HCT116 (cell line): ENCODE data around the gene CCS. TPM values are rescaled to one million over a fixed set of nuclear protein-coding genes. Genes with fewer than 3 reads are reported as not detected.

Experiments used
- ATAC-seq: fragments of 200-7000 bp; cut with Tn5 transposase; 2 replicates; pipeline ENCODE4 v1.9.1; 2020; ENCODE audit warnings: mild to moderate bottlenecking, moderate library complexity
- BruUV-seq: library from RNA; stranded (reverse); fragments of 400-500 nt; replicated peaks from 2 replicates; lab custom pipeline; 2021; lab: Mats Ljungman, UMichigan
- CTCF ChIA-PET: fragments of 300-600 bp; sonication (Branson Sonifier 250); formaldehyde crosslinking; loops from one replicate; lab custom pipeline; 2021; ENCODE audit warnings: antibody characterized with exemption; lab: Charles Lee
- POLR2A ChIA-PET: fragments of 300-600, 350-600 bp; sonication (Branson Sonifier 250); formaldehyde crosslinking; loops from one replicate; lab custom pipeline; 2021; ENCODE audit warnings: antibody characterized with exemption; lab: Charles Lee
- RAD21 ChIA-PET, 2 experiments: fragments of 300-600 bp; sonication (Branson Sonifier 250); formaldehyde crosslinking; loops; one replicate each; lab custom pipeline; 2023; ENCODE audit warnings: low total read pairs in 2 of 2; ENCODE audit not compliant: uncharacterized antibody in 2 of 2, unreplicated experiment in 2 of 2, low non-redundant PET in 1 of 2; lab: Charles Lee
- DNase-seq: peaks from one replicate; pipeline ENCODE4 v3.0.0-alpha.2; 2010; ENCODE audit warnings: low read depth, low spot score
- H2AFZ ChIP-seq: fragments of 200-600 bp; shearing (Covaris generic), sonication (generic); 2 replicates; pipeline ENCODE4 v1.6.1; 2017; ENCODE audit warnings: low read depth, mixed run types, mixed read lengths, antibody characterized with exemption, low read length; ENCODE audit not compliant: poor library complexity, severe bottlenecking
- H3K27ac ChIP-seq: 2 replicates; pipeline ENCODE4 v1.5.1; 2012; ENCODE audit warnings: low read depth, low read length
- H3K27me3 ChIP-seq: fragments of 200-600 bp; sonication (generic); 2 replicates; pipeline ENCODE4 v1.6.1; 2016; ENCODE audit warnings: mixed run types, low read length, mixed read lengths; ENCODE audit not compliant: insufficient read depth
- H3K36me3 ChIP-seq, 2 experiments: fragments of 200-500 bp in 1 of 2; fragments of 200-600 bp in 1 of 2; sonication (Bioruptor generic) in 1 of 2; sonication (generic) in 1 of 2; 2 replicates each; pipeline versions ENCODE4 v1.5.1 to v1.6.1; 2014 to 2016; ENCODE audit warnings: low read length in 2 of 2, inconsistent platforms in 1 of 2, mixed read lengths in 1 of 2, mixed run types in 1 of 2; ENCODE audit not compliant: insufficient read depth in 2 of 2, control insufficient read depth in 1 of 2
- H3K4me1 ChIP-seq, 2 experiments: fragments of 200-600 bp in 1 of 2; sonication (generic) in 1 of 2; 2 replicates each; pipeline versions ENCODE4 v1.5.1 to v1.6.1; 2012 to 2017; ENCODE audit warnings: low read length in 2 of 2, inconsistent platforms in 1 of 2, mild to moderate bottlenecking in 1 of 2, mixed read lengths in 1 of 2, mixed run types in 1 of 2, moderate library complexity in 1 of 2; ENCODE audit not compliant: insufficient read depth in 2 of 2, control insufficient read depth in 1 of 2
- H3K4me2 ChIP-seq: fragments of 200-600 bp; sonication (generic); 2 replicates; pipeline ENCODE4 v1.6.1; 2017; ENCODE audit warnings: mixed run types, low read length, mixed read lengths
- H3K4me3 ChIP-seq, 2 experiments: fragments of 200-600 bp in 1 of 2; sonication (generic) in 1 of 2; replicated peaks in 1 of 2; 2 replicates each; pipeline ENCODE4 v1.5.1; 2011 to 2016; ENCODE audit warnings: low read length in 2 of 2, control low read depth in 1 of 2, low read depth in 1 of 2, mild to moderate bottlenecking in 1 of 2, mixed read lengths in 1 of 2, mixed run types in 1 of 2
- H3K79me2 ChIP-seq: fragments of 200-600 bp; sonication (generic); 2 replicates; pipeline ENCODE4 v1.6.1; 2017; ENCODE audit warnings: mild to moderate bottlenecking, mixed run types, low read length, moderate library complexity, mixed read lengths; ENCODE audit not compliant: insufficient read depth
- H3K9ac ChIP-seq: fragments of 200-600 bp; sonication (generic); 2 replicates; pipeline ENCODE4 v1.6.1; 2016; ENCODE audit warnings: low read length, mixed read lengths
- H3K9me2 ChIP-seq: fragments of 200-600 bp; sonication (generic), shearing (Covaris generic); 2 replicates; pipeline ENCODE4 v1.6.1; 2017; ENCODE audit warnings: mixed run types, mild to moderate bottlenecking, moderate library complexity; ENCODE audit not compliant: insufficient read depth
- H3K9me3 ChIP-seq, 2 experiments: fragments of 200-500 bp in 1 of 2; fragments of 200-600 bp in 1 of 2; sonication (Bioruptor generic) in 1 of 2; sonication (generic) in 1 of 2; 2 replicates each; pipeline ENCODE4 v1.6.1; 2014 to 2017; ENCODE audit warnings: low read length in 2 of 2, mixed read lengths in 2 of 2, inconsistent platforms in 1 of 2, low read depth in 1 of 2, mild to moderate bottlenecking in 1 of 2, mixed run types in 1 of 2, moderate library complexity in 1 of 2; ENCODE audit not compliant: control insufficient read depth in 1 of 2, insufficient read depth in 1 of 2
- H4K20me1 ChIP-seq: fragments of 200-600 bp; sonication (generic), shearing (Covaris generic); 2 replicates; pipeline ENCODE4 v1.6.1; 2017; ENCODE audit warnings: mixed run types, mild to moderate bottlenecking, moderate library complexity; ENCODE audit not compliant: insufficient read depth
- CBX3 ChIP-seq: IDR thresholded peaks from 2 replicates; pipeline ENCODE4 v1.6.1; 2012; ENCODE audit warnings: low read depth
- CEBPB ChIP-seq: IDR thresholded peaks from 2 replicates; pipeline ENCODE4 v1.6.1; 2012; ENCODE audit warnings: low read depth
- EGR1 ChIP-seq: IDR thresholded peaks from 2 replicates; pipeline ENCODE4 v1.6.1; 2012; ENCODE audit warnings: low read depth
- EZH2 ChIP-seq: fragments of 200-600 bp; sonication (generic); IDR thresholded peaks from 2 replicates; pipeline ENCODE4 v1.6.1; 2017; ENCODE audit warnings: antibody characterized with exemption, mixed run types
- EZH2phosphoT487 ChIP-seq: fragments of 200-600 bp; IDR thresholded peaks from 2 replicates; pipeline ENCODE4 v1.6.1; 2018; ENCODE audit warnings: antibody characterized with exemption, borderline replicate concordance
- FOSL1 ChIP-seq: IDR thresholded peaks from 2 replicates; pipeline ENCODE4 v1.6.1; 2012; ENCODE audit warnings: low read depth
- JUND ChIP-seq: IDR thresholded peaks from 2 replicates; pipeline ENCODE4 v1.6.1; 2012
- MAX ChIP-seq: IDR thresholded peaks from 2 replicates; pipeline ENCODE4 v1.6.1; 2012
- POLR2AphosphoS5 ChIP-seq: IDR thresholded peaks from 2 replicates; pipeline ENCODE4 v1.6.1; 2011; ENCODE audit warnings: mild to moderate bottlenecking, low read depth, low read length, moderate library complexity
- RAD21 ChIP-seq: IDR thresholded peaks from 2 replicates; pipeline ENCODE4 v1.6.1; 2012; ENCODE audit warnings: low read depth, mild to moderate bottlenecking
- SIN3A ChIP-seq: IDR thresholded peaks from 2 replicates; pipeline ENCODE4 v1.6.1; 2012; ENCODE audit warnings: low read depth
- SP1 ChIP-seq: IDR thresholded peaks from 2 replicates; pipeline ENCODE4 v1.6.1; 2012; ENCODE audit warnings: low read depth
- SRF ChIP-seq: IDR thresholded peaks from 2 replicates; pipeline ENCODE4 v1.6.1; 2012; ENCODE audit warnings: low read depth
- TCF7L2 ChIP-seq: IDR thresholded peaks from 2 replicates; pipeline ENCODE4 v1.7.0; 2011; ENCODE audit warnings: borderline replicate concordance, inconsistent platforms; ENCODE audit not compliant: insufficient read depth, insufficient read length; ENCODE audit errors: extremely low read depth
- YY1 ChIP-seq: IDR thresholded peaks from 2 replicates; pipeline ENCODE4 v1.6.1; 2011; ENCODE audit warnings: low read length, low read depth, moderate library complexity, mild to moderate bottlenecking; ENCODE audit not compliant: insufficient replicate concordance; ENCODE audit errors: extremely low read depth
- ZFX ChIP-seq: fragments of 450-650 bp; IDR thresholded peaks from 2 replicates; pipeline ENCODE4 v1.6.1; 2017
- ZNF274 ChIP-seq: fragments of 200-500 bp; sonication (Bioruptor generic); IDR thresholded peaks from 2 replicates; pipeline ENCODE4 v1.6.1; 2014; ENCODE audit warnings: mild to moderate bottlenecking, low read depth, low read length, inconsistent platforms
- intact Hi-C: fragments of 100-400 bp; cut with micrococcal nuclease; formaldehyde crosslinking; loops from 2 replicates; pipeline ENCODE4 v1.10.0; 2022
- total RNA-seq: library from RNA; stranded (reverse); gene quantifications from one replicate; pipeline ENCODE4 v1.2.1, GENCODE V29; 2021; ENCODE audit not compliant: unreplicated experiment

The CCS gene
- total RNA-seq, 1 experiment from 2014 or later, result 40.6 TPM

GRCh38 chr11:66567787-66568123, 25.2 kb upstream of the CCS start:
- Histone ChIP-seq H3K9ac (no peak overlapping the region), H3K27ac (no peak overlapping the region), H3K36me3 (no peaks in the 10 kb centered on the region), H3K4me3 (no peak overlapping the region), H4K20me1 (no peaks in the 10 kb centered on the region), H3K9me2 (no peaks in the 10 kb centered on the region), H3K9me3 (no peaks in the 10 kb centered on the region)
- DNase-seq (no peak), ATAC-seq (no peak)
- ChIA-PET CTCF (no interaction called here), POLR2A (no interaction called here)
- BruUV-seq, result no TSS peak
- TF ChIP-seq EGR1 (no peak), EZH2 (no peak), SRF (no peak), EZH2phosphoT487 (no peak), JUND (no peak), TCF7L2 (no peak), SIN3A (no peak), YY1 (no peak), CEBPB (no peak), SP1 (no peak), MAX (no peak), ZNF274 (no peak), POLR2AphosphoS5 (no peak), ZFX (no peak), FOSL1 (no peak), CBX3 (no peak), RAD21 (no peak)
- TF ChIP-seq, all 23 proteins: peak for 0
- intact Hi-C loops, result no loop called here
- Histone ChIP-seq H3K4me1 (no peaks in the 10 kb centered on the region), H3K27me3 (peaks cover 3% of the 10 kb centered on the region; the same call in 1 of the 2 replicates), H3K4me2 (no peak overlapping the region), H2AFZ (no peak overlapping the region), H3K79me2 (no peaks in the 10 kb centered on the region)
- RAD21 ChIA-PET, result no interaction called here
